Tibial nerve (tissue), 4 donors: Measurements from ENCODE around the gene NID1. TPM values are rescaled to one million over a fixed set of nuclear protein-coding genes. Genes with fewer than 3 reads are reported as not detected.

ENCODE experiments used
- DNase-seq, 2 donors: peaks; one replicate each; pipeline ENCODE4 v3.0.0-alpha.2; 2019; ENCODE audit warnings: low spot score in 2 of 2
- H3K27ac ChIP-seq, 4 donors: fragments of 200-600 bp; sonication (generic) in 3 of 4; one replicate each; pipeline ENCODE4 v1.5.1; 2017 to 2019; ENCODE audit warnings: mild to moderate bottlenecking in 1 of 4
- H3K27me3 ChIP-seq, 2 donors: fragments of 200-600 bp; sonication (generic) in 1 of 2; one replicate each; pipeline versions ENCODE4 v1.5.1 to v1.6.0; 2017 to 2019
- H3K36me3 ChIP-seq, 3 donors: fragments of 200-600 bp; sonication (generic); one replicate each; pipeline ENCODE4 v1.5.1; 2018 to 2019
- H3K4me1 ChIP-seq, 4 donors: fragments of 200-600 bp; sonication (generic) in 3 of 4; one replicate each; pipeline ENCODE4 v1.5.1; 2017 to 2019
- H3K4me3 ChIP-seq, 4 donors: fragments of 200-600 bp; sonication (generic) in 3 of 4; one replicate each; pipeline ENCODE4 v1.5.1; 2017 to 2019; ENCODE audit warnings: mild to moderate bottlenecking in 1 of 4, moderate library complexity in 1 of 4
- H3K9me3 ChIP-seq, 4 donors: fragments of 200-600 bp; sonication (generic) in 3 of 4; one replicate each; pipeline ENCODE4 v1.5.1; 2017 to 2019
- CTCF ChIP-seq, 5 experiments: fragments of 200-600 bp in 3 of 5; fragments of 450-650 bp in 2 of 5; sonication (generic) in 3 of 5; IDR thresholded peaks; one replicate each; pipeline ENCODE4 v1.5.1; 2016 to 2019; ENCODE audit warnings: antibody characterized with exemption in 5 of 5, mild to moderate bottlenecking in 3 of 5, moderate library complexity in 2 of 5
- EP300 ChIP-seq, 2 donors: sonication (generic); formaldehyde crosslinking; IDR thresholded peaks; one replicate each; pipeline ENCODE4 v1.6.1; 2017; ENCODE audit warnings: antibody characterized with exemption in 2 of 2, mild to moderate bottlenecking in 1 of 2
- POLR2A ChIP-seq, 2 donors: fragments of 450-650 bp; IDR thresholded peaks; one replicate each; pipeline ENCODE4 v1.6.1; 2017; ENCODE audit warnings: antibody characterized with exemption in 2 of 2, mild to moderate bottlenecking in 2 of 2, moderate library complexity in 2 of 2
- WGBS, 2 donors: methylation state at CpG; one replicate each; pipeline ENCODE4 v1.1.5; 2018; 5-methylcytosine and 5-hydroxymethylcytosine counted together
- total RNA-seq, 4 donors: library from RNA; depleted of rRNA; stranded (reverse); fragments of >200 nt; gene quantifications; one replicate each; pipeline ENCODE4 v1.1.0, GENCODE V29; 2016

Gene NID1
- total RNA-seq, 4 donors from 2014 or later = 192 to 321 (median 215) TPM

- Histone ChIP-seq H3K36me3 (no peaks in the 10 kb centered on the region), H3K27ac (no peak overlapping the region), H3K27me3 (no peaks in the 10 kb centered on the region), H3K4me1 (peaks cover 0 to 26% (median 4%) of the 10 kb centered on the region in 4 donors), H3K9me3 (no peaks in the 10 kb centered on the region), H3K4me3 (no peak overlapping the region)
- TF ChIP-seq POLR2A (IDR thresholded peaks at IDR 0.05) (no peak), EP300 (IDR thresholded peaks at IDR 0.05) (no peak), CTCF (IDR thresholded peaks at IDR 0.05) (no peak)
- no peak for DNase-seq
- 88 to 98% methylated on average over 6 of the region's 6 CpGs for WGBS, 2 donors
Measured at GRCh38 chr1:235940285-235940684, 124.6 kb downstream of the NID1 start.

- Histone ChIP-seq H3K36me3 (no peaks in the 10 kb centered on the region), H3K27ac (peak overlapping the region in 1 of 4 donors; percentile 55), H3K27me3 (no peaks in the 10 kb centered on the region), H3K4me1 (peaks cover 0 to 31% (median 6%) of the 10 kb centered on the region in 4 donors), H3K4me3 (no peak overlapping the region), H3K9me3 (no peaks in the 10 kb centered on the region)
- TF ChIP-seq EP300 (IDR thresholded peaks at IDR 0.05) (no peak), POLR2A (IDR thresholded peaks at IDR 0.05) (no peak), CTCF (IDR thresholded peaks at IDR 0.05) (no peak)
- DNase-seq = no peak
- 63 to 64% methylated on average over 1 of the region's 1 CpG for WGBS, 2 donors
Measured at GRCh38 chr1:235939480-235939775, 125.5 kb downstream of the NID1 start.

GRCh38 chr1:235938709-235939479, 126.0 kb downstream of the NID1 start:
- Histone ChIP-seq H3K9me3 (no peaks in the 10 kb centered on the region), H3K27me3 (no peaks in the 10 kb centered on the region), H3K4me1 (peaks cover 0 to 33% (median 6%) of the 10 kb centered on the region in 4 donors), H3K4me3 (no peak overlapping the region), H3K36me3 (no peaks in the 10 kb centered on the region), H3K27ac (peak overlapping the region in 1 of 4 donors; percentile 55)
- no peak for TF ChIP-seq POLR2A (IDR thresholded peaks at IDR 0.05)
- TF ChIP-seq EP300 (IDR thresholded peaks at IDR 0.05) = peak; percentile 27 to 75
- no peak for TF ChIP-seq CTCF (IDR thresholded peaks at IDR 0.05)
- 68 to 73% methylated on average over 7 of the region's 7 CpGs for WGBS, 2 donors
- no peak for DNase-seq

- 50 to 60% methylated on average over 5 of the region's 5 CpGs for whole genome bisulfite sequencing, 2 donors
- TF ChIP-seq EP300 (IDR thresholded peaks at IDR 0.05) = no peak
- no peak for TF ChIP-seq CTCF (IDR thresholded peaks at IDR 0.05)
- no peak for TF ChIP-seq POLR2A (IDR thresholded peaks at IDR 0.05)
- Histone ChIP-seq H3K27ac (no peak overlapping the region), H3K27me3 (no peaks in the 10 kb centered on the region), H3K36me3 (no peaks in the 10 kb centered on the region), H3K4me1 (peaks cover 0 to 36% (median 6%) of the 10 kb centered on the region in 4 donors), H3K9me3 (no peaks in the 10 kb centered on the region), H3K4me3 (no peak overlapping the region)
- DNase-seq = no peak
Measured at GRCh38 chr1:235937123-235937522, 127.8 kb downstream of the NID1 start.
